ENCODE measurements around the gene CCNG2.
A peak's percentile ranks its signal among the peaks of the same experiment; 100 is the strongest.

The CCNG2 gene

GRCh38 chr4:77147079-77147782 lies 9.8 kb upstream of the CCNG2 start:
- no peak overlapping the region for H3K4me3 ChIP-seq (ENCODE audit: low read depth, low read length)
- TF ChIP-seq CTCF (IDR thresholded peaks at IDR 0.05; ENCODE audit: insufficient read depth, low read depth, low read length, missing control alignments), result no peak
- DNase-seq (ENCODE audit: low read depth), result no peak

GRCh38 chr4:77148078-77148477 lies 8.9 kb upstream of the CCNG2 start:
- DNase-seq (ENCODE audit: low read depth), result no peak
- H3K4me3 ChIP-seq (ENCODE audit: low read depth, low read length), result no peak overlapping the region
- no peak for TF ChIP-seq CTCF (IDR thresholded peaks at IDR 0.05; ENCODE audit: insufficient read depth, low read depth, low read length, missing control alignments)

- no peak for TF ChIP-seq CTCF (IDR thresholded peaks at IDR 0.05; ENCODE audit: insufficient read depth, low read depth, low read length, missing control alignments)
- no peak overlapping the region for H3K4me3 ChIP-seq (ENCODE audit: low read depth, low read length)
- no peak for DNase-seq (ENCODE audit: low read depth)
Observed at GRCh38 chr4:77149789-77150188, 7.2 kb upstream of the CCNG2 start.

GRCh38 chr4:77151241-77151640 lies 5.8 kb upstream of the CCNG2 start:
- TF ChIP-seq CTCF (IDR thresholded peaks at IDR 0.05; ENCODE audit: insufficient read depth, low read depth, low read length, missing control alignments), result no peak
- DNase-seq (ENCODE audit: low read depth), result no peak
- H3K4me3 ChIP-seq (ENCODE audit: low read depth, low read length), result no peak overlapping the region

GRCh38 chr4:77152421-77152820 lies 4.6 kb upstream of the CCNG2 start:
- no peak for TF ChIP-seq CTCF (IDR thresholded peaks at IDR 0.05; ENCODE audit: insufficient read depth, low read depth, low read length, missing control alignments)
- no peak for DNase-seq (ENCODE audit: low read depth)
- no peak overlapping the region for H3K4me3 ChIP-seq (ENCODE audit: low read depth, low read length)

GRCh38 chr4:77153006-77153405 lies 4.0 kb upstream of the CCNG2 start:
- no peak for TF ChIP-seq CTCF (IDR thresholded peaks at IDR 0.05; ENCODE audit: insufficient read depth, low read depth, low read length, missing control alignments)
- no peak for DNase-seq (ENCODE audit: low read depth)
- H3K4me3 ChIP-seq (ENCODE audit: low read depth, low read length), result no peak overlapping the region

- H3K4me3 ChIP-seq (ENCODE audit: low read depth, low read length), result no peak overlapping the region
- DNase-seq (ENCODE audit: low read depth), result peak; percentile 44
- TF ChIP-seq CTCF (IDR thresholded peaks at IDR 0.05; ENCODE audit: insufficient read depth, low read depth, low read length, missing control alignments), result no peak
Observed at GRCh38 chr4:77154065-77154464, 2.9 kb upstream of the CCNG2 start.

All from GM12865 (cell line).